Kidney (tissue), 14 donors: ENCODE measurements around the gene MS4A6E. TPM values are rescaled to one million over a fixed set of nuclear protein-coding genes. Genes with fewer than 3 reads are reported as not detected.

ENCODE experiments used
- DNase-seq, 5 donors: peaks; one replicate each; pipeline ENCODE4 v3.0.0-alpha.2; 2013 to 2020
- FAIRE-seq: peaks from 2 replicates; lab custom pipeline; 2012; peaks lifted over from hg19 to GRCh38; lab: Jason Lieb, UNC
- H3K27ac ChIP-seq, 2 donors: one replicate each; pipeline ENCODE4 v1.7.0; 2013; ENCODE audit warnings: low read depth in 2 of 2, low read length in 2 of 2, inconsistent platforms in 1 of 2
- H3K27me3 ChIP-seq: one replicate; pipeline ENCODE4 v1.7.1; 2013; ENCODE audit warnings: low read length, inconsistent platforms; ENCODE audit not compliant: control insufficient read depth, insufficient read depth
- H3K36me3 ChIP-seq, 3 donors: one replicate each; pipeline versions ENCODE4 v1.7.0 to v1.7.1; 2013; ENCODE audit warnings: low read length in 3 of 3, control low read depth in 1 of 3, inconsistent platforms in 1 of 3; ENCODE audit not compliant: insufficient read depth in 3 of 3, control insufficient read depth in 2 of 3
- H3K4me1 ChIP-seq, 3 donors: one replicate each; pipeline versions ENCODE4 v1.7.0 to v1.7.1; 2013; ENCODE audit warnings: low read length in 3 of 3, inconsistent platforms in 1 of 3, low read depth in 1 of 3; ENCODE audit not compliant: control insufficient read depth in 2 of 3, insufficient read depth in 2 of 3
- H3K4me3 ChIP-seq, 3 donors: one replicate each; pipeline versions ENCODE4 v1.7.0 to v1.8.1; 2013; ENCODE audit warnings: low read length in 3 of 3, control low read depth in 1 of 3, inconsistent platforms in 1 of 3
- H3K9ac ChIP-seq, 3 donors: one replicate each; pipeline versions ENCODE4 v1.7.0 to v1.7.1; 2013; ENCODE audit warnings: low read length in 3 of 3, control low read depth in 1 of 3, inconsistent platforms in 1 of 3
- H3K9me3 ChIP-seq, 3 donors: one replicate each; pipeline versions ENCODE4 v1.7.0 to v1.7.1; 2013; ENCODE audit warnings: low read length in 3 of 3, control low read depth in 1 of 3, inconsistent platforms in 1 of 3; ENCODE audit not compliant: control insufficient read depth in 2 of 3, insufficient read depth in 1 of 3
- intact Hi-C: fragments of 100-400 bp; cut with DNase I; formaldehyde crosslinking; loops from one replicate; pipeline ENCODE4 v1.11.1; 2022
- polyA plus RNA-seq: library from polyadenylated mRNA; stranded (reverse); fragments of 350-450 nt; fragmentation: Illumina TruSeq; extraction: RNeasy Lipid Tissue Mini Kit (QIAGEN cat#74804); gene quantifications from one replicate; pipeline ENCODE4 v1.2.3, GENCODE V29; 2014; ENCODE audit warnings: low read depth, low replicate concordance; ENCODE audit not compliant: insufficient read depth
- total RNA-seq: library from RNA; stranded (reverse); fragmentation: NEBNext Ultra II Directional; extraction: Animal tissue kit (Norgen Biotek cat#: 25700); gene quantifications from one replicate; pipeline ENCODE4 v1.2.1, GENCODE V29; 2021
- TF ChIP-seq, protein P1 (sequence below): IDR thresholded peaks from 3 replicates; pipeline ENCODE4 v1.5.1; 2012; ENCODE audit warnings: mild to moderate bottlenecking, moderate library complexity, borderline replicate concordance; ENCODE audit not compliant: insufficient read depth; ENCODE audit errors: extremely low read depth
- donor health status: control.
- donor health status: control.
- donor health status: control.
- donor health status: control.
- donor health status: control.
- donor health status: DM: yes; HTN: yes; CAD: no.
- donor health status: Normal renal cell carcinoma (clear cell type).

The MS4A6E gene
- total and polyA plus RNA-seq, 2 donors from 2014 or later: 0.38 TPM; not detected in 1

DNA sequence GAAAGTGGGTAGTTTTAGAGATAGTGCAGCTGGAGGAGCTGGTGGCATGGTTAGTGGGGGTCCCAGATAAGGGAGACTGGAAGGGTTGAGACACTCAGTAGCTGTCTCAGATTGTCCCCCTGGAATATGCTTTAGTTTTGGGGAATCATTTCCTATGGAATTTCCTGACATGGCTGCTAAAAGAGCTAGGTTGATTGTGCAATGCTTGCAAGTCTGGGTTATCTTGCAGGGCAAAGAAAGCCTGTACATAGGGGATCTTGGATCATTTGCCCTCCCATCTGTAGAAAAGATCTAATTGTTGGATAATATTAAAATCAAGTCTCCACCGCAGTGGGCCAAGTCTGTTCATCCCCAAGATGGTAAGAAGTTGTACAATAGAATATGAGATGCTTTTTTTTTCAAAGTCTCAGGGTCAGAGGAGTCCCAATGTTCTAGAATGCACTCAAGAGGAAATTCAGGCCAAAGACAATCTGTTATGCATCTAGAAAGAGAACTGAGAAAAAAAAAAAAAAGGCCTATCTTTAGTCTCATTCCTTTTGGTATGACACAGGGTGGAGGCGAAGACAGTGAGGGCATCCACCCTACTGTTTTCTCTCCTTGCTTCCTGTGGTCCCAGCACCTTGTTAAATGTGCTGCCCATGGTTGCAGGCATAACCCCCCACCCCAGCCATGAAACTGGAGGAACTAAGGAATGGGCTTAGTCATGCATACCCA is 20.2 kb downstream of the MS4A6E start:
- H3K27ac ChIP-seq: no peak overlapping the region
- DNase-seq: no peak
- H3K27me3 ChIP-seq: no peaks in the 10 kb centered on the region
- FAIRE-seq: no peak
- H3K36me3 ChIP-seq: no peaks in the 10 kb centered on the region
- no peaks in the 10 kb centered on the region for H3K9me3 ChIP-seq
- H3K9ac ChIP-seq: no peak overlapping the region
- TF ChIP-seq, protein P1, sequence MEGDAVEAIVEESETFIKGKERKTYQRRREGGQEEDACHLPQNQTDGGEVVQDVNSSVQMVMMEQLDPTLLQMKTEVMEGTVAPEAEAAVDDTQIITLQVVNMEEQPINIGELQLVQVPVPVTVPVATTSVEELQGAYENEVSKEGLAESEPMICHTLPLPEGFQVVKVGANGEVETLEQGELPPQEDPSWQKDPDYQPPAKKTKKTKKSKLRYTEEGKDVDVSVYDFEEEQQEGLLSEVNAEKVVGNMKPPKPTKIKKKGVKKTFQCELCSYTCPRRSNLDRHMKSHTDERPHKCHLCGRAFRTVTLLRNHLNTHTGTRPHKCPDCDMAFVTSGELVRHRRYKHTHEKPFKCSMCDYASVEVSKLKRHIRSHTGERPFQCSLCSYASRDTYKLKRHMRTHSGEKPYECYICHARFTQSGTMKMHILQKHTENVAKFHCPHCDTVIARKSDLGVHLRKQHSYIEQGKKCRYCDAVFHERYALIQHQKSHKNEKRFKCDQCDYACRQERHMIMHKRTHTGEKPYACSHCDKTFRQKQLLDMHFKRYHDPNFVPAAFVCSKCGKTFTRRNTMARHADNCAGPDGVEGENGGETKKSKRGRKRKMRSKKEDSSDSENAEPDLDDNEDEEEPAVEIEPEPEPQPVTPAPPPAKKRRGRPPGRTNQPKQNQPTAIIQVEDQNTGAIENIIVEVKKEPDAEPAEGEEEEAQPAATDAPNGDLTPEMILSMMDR: no peak
- no peaks in the 10 kb centered on the region for H3K4me1 ChIP-seq
- no peak overlapping the region for H3K4me3 ChIP-seq
- intact Hi-C loops: no loop called here

DNA sequence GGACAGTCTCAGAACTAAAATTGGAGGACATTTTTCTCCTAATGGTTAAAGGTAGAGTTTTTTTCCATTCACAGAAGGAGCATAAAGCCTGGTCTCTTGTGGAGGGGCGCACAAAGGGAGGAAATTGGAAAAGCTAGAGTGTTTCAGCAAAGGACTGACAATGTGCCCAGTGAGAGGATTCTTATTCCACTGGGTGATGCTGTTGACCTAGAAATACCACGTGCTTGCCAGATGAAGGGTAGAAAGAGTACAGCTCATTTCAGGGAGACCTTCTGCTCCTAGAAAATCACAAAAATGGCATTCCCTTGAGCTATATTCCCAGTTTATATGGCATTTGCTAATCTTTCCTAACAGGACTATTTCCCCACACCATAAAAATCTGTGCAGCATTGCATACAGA is 21.1 kb downstream of the MS4A6E start:
- Histone ChIP-seq H3K9ac (no peak overlapping the region), H3K36me3 (no peaks in the 10 kb centered on the region), H3K27me3 (no peaks in the 10 kb centered on the region), H3K4me3 (no peak overlapping the region), H3K9me3 (no peaks in the 10 kb centered on the region), H3K4me1 (no peaks in the 10 kb centered on the region), H3K27ac (no peak overlapping the region)
- FAIRE-seq (no peak), DNase-seq (no peak)
- TF ChIP-seq, protein P1: no peak
- intact Hi-C loops: no loop called here

DNA sequence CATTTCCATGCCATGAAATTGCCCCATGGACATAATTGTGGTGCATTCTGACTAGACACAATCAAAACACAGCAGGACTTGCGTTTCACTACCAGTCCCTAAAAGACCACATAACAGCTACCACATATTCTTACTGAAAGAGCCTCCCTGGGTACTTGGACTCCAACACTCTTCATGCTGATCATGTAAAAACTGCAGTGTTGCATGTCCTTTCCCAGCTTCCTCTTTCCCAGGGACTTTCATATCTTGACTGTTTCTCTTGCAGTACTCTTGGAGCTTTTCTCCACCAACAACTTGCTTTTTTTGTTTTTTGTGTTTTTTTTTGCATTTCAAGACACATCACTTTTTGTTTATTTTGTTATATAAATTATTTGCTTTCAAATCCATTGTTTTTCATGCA is 22.9 kb downstream of the MS4A6E start:
- Histone ChIP-seq H3K27ac (no peak overlapping the region), H3K27me3 (no peaks in the 10 kb centered on the region), H3K9me3 (no peaks in the 10 kb centered on the region), H3K9ac (no peak overlapping the region), H3K4me3 (no peak overlapping the region), H3K4me1 (no peaks in the 10 kb centered on the region), H3K36me3 (no peaks in the 10 kb centered on the region)
- FAIRE-seq (no peak), DNase-seq (no peak)
- TF ChIP-seq, protein P1: no peak
- intact Hi-C loops: no loop called here

DNA sequence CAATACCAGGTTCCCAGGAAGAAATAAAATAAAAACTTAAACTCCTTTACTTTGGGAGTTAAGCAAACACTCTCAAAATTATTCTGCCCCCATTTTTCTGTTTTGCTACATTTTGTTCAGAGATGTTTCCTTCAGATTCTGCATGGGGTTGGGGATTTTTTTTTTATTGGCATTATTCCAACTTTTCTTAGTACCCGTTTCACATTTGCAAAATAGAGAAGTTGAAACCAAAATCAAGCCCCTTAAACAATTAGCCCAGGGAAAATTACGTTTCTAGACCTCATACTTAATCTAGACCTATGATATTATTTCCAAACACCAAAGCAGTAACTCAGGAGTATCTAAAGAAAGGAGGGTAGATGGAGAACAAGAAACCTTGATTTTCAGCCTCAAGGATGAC is 30.7 kb downstream of the MS4A6E start:
- Histone ChIP-seq H3K9me3 (peaks cover 0 to 17% (median 0%) of the 10 kb centered on the region in 3 donors), H3K27me3 (no peaks in the 10 kb centered on the region), H3K27ac (no peak overlapping the region), H3K4me1 (no peaks in the 10 kb centered on the region), H3K4me3 (no peak overlapping the region), H3K9ac (no peak overlapping the region), H3K36me3 (no peaks in the 10 kb centered on the region)
- intact Hi-C loops: no loop called here
- TF ChIP-seq, protein P1: no peak
- DNase-seq (no peak), FAIRE-seq (no peak)
